ENCODE results near the gene MALRD1.
"Not testable (repeated sequence)": the region's sequence is repeated elsewhere in the genome, so short reads cannot be mapped to it uniquely, and the experiment has no call there.

The MALRD1 gene

DNA sequence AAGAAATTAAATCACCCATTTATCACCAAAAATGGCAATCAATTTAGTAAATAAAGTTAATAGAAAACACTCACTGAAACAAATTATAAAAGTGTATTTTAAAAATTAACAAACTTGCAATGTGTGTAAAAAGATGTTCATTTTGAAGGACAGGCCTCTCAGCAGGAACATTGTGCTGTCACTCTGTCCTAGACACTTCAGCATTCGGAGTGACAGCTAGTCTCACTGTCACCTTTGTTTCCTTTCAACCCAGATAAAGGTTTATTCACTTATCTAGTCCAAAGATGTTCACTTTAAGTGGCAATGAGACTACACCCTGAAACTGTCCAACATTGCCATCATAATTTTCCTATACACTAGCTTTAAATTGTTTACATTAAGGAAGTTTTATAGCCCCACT is 675.7 kb downstream of the MALRD1 start:
- FAIRE-seq = no peak

DNA sequence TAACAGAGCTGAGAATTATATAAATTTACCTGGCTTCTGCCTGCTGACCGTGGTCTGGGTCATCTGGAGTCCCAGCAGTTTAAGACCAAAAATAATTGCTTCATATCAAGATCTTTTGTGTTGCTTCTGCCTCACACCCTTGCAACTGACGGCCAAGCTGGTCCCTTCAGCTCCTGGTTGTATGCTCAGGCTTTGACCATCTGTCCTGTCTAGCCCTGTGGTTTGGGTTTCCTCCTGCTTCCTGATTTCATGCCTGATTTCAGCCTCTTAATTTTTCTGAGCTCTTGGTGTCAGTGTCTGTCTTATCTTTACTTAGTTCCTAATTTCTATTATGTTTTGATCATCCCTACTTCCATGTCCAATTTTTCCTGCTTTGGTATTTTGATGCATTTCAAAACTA is 679.8 kb downstream of the MALRD1 start:
- FAIRE-seq = no peak

DNA sequence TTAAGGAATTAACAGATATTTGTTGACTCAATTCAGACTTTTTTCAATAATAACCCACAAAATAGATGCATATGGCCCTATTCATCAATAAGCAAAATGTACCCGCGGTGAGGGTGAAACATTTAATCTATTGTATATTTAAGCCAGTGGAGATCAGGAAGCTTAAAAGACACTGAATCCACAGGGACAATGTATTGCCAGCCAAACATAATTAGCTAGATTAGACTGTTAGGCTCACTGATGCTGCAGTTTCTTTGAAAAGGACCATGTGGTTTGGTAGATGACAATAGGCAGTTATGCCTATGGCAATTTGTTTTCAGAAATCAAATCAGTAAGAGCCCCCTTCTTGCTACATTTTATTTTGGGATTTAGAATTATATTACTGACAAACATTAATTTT is 680.4 kb downstream of the MALRD1 start:
- no peak for FAIRE-seq

DNA sequence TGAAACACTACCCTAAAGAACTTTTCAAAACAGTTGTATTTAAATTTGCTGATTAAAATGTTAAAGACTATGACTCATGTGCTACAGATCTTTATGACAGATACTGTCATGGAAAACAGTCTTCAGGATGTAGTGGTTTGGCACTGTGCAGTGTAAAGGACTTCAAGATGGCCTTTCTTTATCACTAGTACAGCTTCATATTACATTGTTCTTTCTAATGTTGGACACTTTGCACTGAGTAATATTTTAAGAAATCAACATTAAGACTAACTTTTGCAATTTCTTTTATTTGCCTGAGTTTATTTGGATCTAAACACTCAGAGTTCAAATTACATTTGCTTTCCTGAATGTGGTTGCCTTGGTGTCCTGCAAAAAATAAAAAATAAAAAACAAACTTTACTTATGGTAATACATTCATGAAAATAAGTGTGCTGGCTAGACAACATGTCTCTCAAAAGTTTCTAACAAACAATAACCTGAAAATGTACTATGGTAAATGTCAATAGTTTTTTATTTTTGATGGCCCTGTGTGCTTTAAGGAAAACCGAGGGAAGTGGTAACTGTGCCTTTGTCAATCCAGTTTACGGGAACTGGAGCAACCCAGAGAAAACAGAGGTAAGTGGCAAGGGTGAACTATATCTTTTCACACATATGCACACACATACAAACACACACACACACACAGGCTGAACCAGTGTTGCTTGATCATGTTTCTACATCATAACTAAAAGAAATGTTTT is 681.7 kb downstream of the MALRD1 start:
- no peak for FAIRE-seq

DNA sequence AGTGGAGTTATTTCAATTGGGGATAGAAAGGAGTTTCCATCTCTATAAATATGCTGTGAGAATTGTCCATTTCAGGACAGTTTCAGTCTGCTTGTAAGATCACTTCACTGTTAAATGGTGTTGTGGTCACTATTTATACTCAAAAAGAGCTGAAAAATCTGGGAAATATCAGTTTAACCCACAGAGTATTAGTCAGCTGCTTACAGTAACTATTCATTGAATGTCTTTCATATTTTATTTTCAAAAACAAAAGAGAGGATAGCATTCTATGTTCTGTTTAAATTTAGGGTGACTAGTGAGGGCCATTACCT is 682.3 kb downstream of the MALRD1 start:
- no peak for FAIRE-seq

DNA sequence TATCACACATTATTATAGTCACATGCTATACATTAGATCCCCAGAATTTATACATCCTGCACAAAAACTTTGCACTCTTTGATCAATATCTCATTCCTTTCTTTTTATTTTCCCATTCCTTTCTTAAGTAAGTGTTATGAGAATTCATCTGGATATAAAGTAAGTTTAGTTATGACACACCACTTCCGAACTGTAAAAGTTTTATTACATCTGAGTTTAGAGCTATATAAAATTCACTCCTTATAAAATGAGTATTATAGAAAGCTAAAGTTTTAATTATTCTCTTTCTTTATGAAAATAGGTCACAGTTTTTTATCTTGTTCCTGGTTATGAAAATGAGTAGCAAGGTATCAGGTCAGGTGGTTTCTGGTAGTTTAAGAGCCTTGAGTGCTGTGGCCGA is 683.0 kb downstream of the MALRD1 start:
- no peak for FAIRE-seq

DNA sequence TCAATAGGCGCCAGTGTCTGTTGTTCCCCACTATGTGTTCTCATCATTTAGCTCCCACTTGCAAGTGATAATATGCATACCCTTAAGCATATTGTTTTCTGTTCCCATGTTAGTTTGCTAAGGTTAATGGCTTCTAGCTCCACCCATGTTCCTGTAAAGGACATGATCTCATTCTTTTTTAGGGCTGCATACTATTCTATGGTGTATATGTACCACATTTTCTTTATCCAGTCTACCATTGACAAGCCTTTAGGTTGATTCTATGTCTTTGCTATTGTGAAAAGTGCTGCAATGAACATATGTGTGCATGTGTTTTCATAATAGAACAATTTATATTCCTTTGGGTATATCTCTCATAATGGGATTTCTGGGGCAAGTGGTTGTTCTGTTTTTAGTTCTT is 689.8 kb downstream of the MALRD1 start:
- FAIRE-seq = no peak

DNA sequence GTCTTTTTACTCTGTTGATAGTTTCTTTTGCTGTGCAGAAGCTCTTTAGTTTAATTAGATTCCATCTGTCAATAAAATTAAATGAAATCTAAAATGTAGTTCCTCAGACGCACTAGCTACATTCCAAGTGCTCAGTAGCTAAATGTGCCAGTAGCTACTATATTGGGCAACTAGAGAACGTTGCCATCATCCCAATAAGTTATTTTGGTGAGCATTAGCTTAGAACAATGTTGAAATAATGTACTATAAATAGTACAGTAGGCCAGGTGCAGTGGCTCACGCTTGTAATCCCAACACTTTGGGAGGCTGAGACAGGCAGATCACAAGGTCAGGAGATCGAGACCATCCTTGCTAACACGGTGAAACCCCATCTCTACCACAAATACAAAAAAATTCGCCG is 690.6 kb downstream of the MALRD1 start:
- FAIRE-seq = not testable (repeated sequence)

DNA sequence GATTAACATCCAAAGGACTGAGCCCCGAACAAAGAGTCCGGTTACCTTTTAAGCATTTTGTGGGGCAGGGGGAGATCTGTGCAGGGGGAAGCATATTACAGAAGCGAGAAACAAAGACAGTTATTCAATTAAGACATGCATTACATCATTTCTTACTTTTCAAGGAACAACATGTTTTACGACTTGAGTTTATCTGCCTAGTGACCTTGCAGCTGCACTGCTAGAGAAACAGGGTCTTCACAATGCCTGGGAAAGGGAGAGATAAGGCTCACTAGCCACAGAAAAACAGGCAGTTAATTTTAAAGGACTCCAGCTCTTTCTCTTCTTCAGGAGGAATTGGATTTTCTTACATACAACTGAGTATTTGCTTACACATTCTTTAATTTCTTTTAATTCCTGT is 693.5 kb downstream of the MALRD1 start:
- not testable (repeated sequence) for FAIRE-seq

DNA sequence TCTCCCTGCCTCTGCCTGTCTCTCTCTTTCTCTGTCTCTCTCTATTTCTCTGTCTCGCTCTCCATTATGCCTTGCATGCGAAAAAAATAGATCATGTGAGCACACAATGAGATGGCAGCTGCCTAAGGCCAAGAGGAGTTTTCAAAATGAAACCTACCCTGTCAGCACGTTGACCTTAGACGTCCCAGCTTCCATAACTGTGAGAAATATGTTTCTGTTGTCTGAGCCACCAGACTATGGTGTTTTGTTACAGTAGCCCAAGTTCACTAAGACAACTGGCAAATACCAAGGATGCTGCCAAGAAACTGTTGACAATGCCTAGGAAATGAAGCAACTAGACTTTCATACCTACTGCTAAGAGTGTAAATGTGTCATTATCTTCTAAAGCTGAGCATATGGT is 697.1 kb downstream of the MALRD1 start:
- FAIRE-seq = no peak

DNA sequence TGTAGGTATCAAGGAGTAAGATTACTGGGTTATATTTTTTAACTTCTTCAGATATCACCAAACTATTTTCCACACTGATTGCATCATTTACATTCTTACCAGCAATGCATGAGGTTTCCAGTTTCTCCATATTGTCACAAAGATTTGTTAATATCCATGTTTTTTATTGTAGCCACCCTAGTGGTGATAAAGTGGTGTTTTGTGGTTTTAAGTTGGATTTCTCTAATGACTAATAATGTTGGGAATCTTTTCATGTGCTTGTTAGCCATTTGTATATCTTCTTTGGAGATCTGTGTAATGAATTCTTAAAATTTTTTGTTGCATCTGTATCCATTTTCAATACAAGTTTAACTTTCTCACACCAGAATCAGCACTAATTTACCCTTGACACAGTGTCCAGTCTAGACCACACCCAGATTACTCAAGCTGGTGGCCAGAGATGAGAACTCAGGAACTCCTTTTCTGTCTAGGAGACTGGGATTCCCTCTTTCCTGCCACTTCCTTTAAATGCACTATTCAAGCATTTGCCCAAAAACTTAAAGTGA is 700.7 kb downstream of the MALRD1 start:
- no peak for FAIRE-seq

DNA sequence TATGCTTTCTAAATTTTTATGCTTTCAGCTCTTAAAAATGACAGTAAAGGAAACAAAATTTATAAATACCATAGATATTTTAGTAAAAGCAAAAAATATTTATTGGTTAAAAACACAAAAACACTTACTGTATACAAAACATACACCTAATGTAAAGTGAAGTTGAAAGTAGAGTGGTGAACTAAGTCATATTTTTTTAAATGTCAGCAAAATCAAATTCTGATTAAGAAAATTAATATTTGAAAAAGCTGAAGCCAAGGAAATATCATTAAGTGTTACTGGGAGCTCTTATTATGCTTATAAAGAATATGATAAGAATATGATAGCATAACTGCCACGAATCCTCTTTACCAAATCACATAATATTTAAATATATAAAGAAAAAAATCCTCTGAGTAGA is 702.4 kb downstream of the MALRD1 start:
- FAIRE-seq = no peak

DNA sequence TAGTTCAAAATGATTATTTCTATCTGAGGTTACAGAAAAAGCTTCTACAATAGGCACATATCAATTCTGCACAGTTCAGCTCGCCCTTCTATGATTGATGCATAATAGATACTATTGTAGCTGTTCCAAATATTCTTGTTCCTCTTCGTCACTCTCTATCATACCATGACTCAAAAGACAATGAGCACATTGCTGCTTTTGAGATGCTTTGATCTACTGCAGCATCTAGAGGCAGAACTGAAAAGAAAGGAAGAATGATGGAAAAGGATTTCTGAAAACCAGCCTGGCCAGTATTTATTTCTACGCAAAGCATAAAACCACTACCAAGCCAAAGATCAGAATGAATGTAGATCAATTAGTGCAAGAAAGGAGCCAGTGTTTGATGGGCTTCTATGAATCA is 708.3 kb downstream of the MALRD1 start:
- no peak for FAIRE-seq

DNA sequence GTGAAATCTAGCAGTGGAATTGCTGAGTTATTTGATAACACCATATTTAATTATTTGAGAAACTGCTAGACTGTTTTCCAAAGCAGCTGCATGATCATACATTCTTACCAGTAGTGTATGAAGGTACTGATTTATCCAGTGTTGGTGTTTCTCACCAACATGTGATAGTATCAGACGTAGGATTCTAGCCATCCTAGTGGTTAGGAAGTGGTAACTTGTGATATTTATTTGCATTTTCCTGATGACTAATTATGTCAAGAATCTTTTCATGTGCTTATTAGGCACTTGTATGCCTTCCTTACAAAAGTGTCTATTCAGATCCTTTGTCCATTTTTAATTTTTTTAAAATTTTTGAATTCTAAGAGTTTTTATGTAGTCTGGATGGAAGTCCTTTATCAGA is 713.4 kb downstream of the MALRD1 start:
- no peak for FAIRE-seq

DNA sequence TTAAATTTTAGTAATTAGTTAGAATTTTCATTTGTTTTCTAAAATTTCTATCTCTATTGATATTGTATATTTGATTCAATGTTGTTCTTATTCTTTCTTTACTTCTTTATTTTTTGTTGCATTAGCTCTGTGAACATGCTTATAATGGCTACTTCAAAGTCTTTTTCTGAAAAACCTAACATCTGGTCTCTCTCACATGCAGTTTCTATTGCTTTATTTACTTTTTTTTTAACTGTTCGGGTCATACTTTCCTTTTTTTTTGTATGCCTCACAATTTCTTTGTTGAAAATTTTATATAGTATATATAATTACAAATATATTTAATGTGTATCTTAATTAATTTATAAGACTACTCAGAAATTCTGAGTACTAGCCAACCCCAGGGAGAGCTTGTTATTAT is 715.5 kb downstream of the MALRD1 start:
- peak; percentile 80 for FAIRE-seq

DNA sequence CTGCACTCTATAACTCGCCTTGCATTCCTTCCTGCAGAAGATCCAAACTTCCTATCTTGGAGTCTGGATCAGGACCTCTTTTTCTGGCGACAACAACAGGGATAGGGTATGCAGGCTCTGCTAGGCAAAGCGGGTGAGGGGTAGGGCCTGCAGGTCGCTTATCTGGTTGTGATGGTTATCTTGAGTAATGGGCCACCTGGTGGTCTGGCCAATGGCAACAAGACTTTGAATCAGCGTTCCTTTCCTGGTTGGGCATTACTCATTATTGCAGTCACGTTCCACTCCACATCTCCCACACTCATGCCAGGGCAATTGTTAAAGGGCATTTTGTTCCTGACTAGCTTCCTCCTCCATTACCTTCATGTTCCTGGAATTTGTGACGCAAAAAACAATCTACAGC is 719.3 kb downstream of the MALRD1 start:
- FAIRE-seq = no peak

DNA sequence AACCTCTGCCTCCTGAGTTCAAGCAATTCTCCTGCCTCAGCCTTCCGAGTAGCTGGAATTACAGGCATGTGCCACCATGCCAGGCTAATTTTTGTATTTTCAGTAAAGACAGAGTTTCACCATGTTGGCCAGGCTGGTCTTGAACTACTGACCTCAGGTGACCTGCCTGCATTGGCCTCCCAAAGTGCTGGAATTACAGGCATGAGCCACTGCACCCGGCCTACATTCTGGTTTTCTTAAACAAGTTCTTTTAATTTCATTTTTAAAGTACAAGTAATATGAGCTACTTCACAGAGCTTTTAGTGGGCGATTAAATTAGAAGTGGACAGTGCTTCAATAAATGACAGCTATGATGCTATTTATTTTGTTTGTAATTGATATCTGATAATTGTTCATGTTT is 721.2 kb downstream of the MALRD1 start:
- not testable (repeated sequence) for FAIRE-seq

DNA sequence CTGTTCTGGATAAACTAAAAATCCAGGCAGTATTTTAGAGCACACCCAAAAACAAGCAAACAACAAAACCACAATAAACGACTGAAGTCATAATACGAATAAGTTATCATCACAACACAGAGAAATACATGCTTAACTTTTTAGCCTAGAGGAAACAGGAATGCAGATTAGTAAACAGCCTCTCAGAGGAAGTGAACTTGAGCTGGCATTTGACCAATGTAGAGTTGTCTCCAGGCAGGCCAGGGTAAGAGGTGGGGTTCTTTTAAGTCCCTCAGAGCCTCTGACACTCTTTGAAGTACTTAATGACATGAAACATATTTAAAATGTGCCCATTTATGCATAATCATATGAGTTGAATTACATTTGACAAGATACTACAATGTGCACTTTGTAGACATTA is 724.4 kb downstream of the MALRD1 start:
- FAIRE-seq = no peak

DNA sequence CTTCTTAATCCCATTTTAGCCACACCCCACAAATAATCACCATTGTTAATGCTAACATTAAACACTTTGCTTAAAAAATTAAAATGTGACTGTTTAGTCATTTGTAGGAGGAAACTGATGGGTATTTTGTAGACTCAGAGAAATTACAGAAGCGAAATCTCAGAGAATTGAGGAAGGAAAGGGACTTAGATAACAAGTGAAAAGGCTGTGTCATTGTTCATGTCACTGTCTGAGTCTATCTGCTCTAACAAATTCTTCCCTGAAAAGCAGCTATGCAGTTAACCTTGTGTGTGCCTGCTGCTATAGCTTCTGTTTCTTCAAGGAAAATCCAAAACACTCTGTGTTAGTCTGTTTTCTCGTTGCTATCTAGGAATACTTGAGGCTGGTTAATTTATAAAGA is 726.7 kb downstream of the MALRD1 start:
- FAIRE-seq = no peak

DNA sequence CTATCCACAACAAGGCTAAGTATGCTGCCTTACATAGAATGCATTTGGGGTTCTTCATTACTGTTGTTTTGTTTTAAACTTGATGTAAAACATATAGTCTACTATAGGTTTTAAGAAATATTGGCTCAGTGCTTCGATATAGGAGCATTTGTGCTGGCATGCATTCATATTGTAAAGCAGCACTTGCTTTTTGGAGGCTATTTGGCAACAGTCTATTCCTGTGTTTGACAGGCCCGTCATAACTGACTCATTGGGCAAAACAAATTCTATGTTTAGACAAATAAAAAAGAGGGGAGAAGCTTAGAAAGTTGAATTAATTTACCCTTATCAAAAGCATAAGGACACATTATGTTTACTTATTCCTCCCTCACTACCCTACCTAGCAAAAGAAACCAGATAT is 729.2 kb downstream of the MALRD1 start:
- FAIRE-seq = no peak

DNA sequence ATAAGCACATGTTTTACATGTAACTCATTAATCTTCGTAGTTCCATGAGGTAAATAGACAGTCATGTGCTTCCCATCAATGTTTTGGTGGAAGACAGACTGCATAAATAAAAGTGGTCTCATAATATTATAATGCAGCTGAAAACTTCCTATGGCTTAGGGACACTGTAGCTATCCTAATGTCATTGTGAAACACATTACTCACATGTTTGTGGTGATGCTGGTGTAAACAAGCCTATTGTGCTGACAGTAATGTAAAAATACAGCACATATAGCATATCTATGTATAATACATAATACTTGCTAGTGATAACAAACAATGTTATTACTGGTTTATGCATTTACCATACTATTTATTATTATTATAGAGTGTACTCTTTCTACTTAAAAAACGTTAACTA is 730.4 kb downstream of the MALRD1 start:
- FAIRE-seq = no peak

DNA sequence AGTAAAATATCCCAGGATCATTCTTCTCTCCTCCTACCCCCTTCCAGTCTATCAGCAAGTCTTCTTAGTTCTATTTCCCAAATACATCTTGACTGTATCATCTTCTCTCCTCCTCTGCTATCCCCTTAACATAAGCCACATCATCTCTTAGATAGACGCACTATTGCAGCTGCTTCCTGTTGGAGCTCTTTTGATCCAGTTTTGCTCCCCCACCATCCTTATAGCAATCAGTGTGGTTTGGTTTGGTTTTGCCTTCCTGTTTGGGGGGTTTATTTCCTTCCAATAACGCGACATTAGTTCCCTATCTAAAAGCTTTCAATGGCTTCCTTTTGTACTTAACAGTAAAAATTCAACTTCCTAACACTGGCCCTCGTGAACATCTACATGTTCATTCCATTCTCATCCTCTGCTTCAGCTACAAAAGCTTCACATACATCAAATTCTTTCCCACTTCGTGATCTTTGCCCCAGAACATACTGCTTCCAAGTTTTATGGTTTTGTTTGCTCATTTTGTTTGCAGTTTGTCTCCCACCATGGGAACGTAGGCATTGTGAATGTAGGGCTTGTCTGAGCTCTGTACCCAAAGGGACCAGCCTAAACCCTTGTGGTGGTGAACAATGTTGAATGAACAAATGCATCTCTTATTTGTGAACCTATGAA is 734.0 kb downstream of the MALRD1 start:
- no peak for FAIRE-seq

DNA sequence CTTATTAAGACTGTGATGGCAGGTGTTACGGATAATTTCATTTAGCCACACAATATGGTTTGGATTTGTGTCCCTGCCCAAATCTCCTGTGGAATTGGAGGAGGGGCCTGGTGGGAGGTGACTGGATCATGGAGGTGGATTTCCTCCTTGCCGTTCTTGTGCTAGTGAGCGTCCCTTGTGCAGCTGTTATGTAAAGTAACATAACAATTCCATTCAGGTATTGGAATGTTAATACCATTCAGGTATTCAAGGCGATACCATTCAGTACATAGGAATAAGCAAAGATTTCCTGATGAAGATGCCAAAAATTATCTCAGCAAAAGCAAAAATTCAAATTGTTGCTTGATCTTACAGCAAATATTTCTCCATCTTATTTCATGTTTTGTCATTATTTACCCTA is 735.1 kb downstream of the MALRD1 start:
- no peak for FAIRE-seq

Measured in endometrium (tissue), 2 donors.